ENCODE measurements around the gene OASL.
"Not testable (repeated sequence)": the region's sequence is repeated elsewhere in the genome, so short reads cannot be mapped to it uniquely, and the experiment has no call there.

OASL gene

DNA sequence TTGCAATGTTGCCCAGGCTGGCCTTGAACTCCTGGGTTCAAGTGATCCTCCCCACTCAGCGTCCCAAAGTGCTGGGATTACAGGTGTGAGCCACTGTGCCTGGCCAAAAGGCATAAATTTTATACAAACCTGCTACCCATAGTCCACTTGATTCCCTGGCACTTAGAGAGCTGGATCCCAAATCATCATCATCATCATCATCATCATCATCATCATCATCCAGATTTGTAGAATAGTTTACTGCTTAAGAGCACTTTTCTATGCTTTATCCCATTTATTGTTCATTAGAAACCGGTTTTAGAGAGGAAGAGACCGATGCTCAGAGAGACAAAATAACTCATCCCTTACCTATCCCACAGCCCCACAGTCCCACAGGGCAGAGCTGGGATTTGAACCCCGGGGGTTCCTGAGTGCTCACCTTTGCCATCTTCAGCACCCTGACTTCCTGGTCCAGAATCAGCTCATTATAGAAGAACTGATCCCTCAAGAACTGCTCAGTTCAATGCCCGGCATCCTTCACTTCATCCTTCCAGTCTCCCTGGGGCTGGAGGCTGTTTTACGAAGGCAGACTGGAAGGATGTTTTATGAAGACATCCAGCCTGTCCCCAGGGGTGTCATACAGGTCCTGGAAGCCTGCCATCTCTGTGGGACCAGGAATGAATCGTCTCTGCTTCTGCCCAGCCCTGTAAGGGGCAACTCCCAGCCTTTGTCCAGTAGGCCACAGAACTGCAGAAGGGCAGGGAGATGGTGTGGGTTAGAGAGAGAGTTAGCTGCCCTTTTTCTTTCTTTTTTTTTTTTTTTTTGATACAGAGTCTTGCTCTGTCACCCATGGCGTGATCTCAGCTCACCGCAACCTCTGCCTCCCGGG is 20.2 kb upstream of the OASL start:
- DNase-seq (ENCODE audit: low read depth) = no peak

DNA sequence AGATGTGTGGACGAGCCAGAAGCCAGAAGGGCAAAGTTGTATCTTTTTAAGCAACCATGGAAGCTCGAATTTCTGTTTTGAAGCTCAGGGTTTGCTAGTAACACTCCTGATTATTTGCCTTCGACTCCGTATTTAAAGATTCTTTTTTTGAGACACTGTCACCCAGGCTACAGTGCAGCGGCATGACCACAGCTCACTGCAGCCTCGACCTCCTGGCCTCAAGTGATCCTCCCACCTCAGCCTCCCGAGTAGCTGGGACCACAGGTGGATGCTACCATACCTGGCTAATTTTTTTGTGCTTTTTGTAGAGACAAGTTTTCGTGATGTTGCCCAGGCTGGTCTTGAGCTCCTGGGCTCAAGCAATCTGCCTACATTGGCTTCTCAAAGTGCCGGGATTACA is 18.7 kb upstream of the OASL start:
- DNase-seq (ENCODE audit: low read depth) = no peak

DNA sequence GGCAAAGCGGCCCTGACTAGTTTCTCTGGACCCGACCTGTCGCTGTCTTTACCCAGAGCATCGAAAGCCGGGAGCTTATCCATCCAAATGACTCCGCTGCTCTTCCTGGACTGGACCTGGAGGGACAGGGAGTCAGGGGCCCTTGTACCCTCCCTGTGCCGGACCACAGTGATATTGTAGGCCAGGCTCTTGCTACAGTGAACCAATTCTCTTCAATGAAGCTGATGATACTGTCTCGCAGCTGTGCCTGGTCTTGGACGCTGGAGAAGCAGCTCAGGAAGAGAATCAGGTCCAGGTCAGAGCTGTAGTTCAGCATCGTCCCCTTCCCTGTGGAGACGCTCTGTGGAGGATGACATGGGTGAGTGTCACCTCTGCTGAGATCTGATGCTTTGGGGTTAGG is 14.7 kb upstream of the OASL start:
- DNase-seq (ENCODE audit: low read depth) = no peak

DNA sequence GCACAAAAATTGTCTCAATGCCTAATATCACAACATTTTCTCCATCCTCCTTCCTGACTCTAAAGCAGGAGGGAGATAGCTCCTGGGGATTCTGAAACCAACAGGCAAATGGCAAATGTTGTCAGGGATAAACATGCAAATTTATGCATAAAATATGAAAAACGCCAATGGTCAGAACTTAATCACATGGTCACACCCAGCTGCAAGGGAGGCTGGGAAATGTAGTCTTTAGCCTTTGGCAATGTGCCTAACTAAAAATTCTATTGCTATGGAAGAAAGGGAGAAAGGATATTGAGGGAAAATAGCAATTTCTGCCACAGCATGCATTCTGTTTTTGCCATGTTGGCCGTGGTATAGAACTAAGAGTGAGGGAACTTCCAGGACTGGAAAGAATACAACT is 11.7 kb upstream of the OASL start:
- DNase-seq (ENCODE audit: low read depth) = no peak

DNA sequence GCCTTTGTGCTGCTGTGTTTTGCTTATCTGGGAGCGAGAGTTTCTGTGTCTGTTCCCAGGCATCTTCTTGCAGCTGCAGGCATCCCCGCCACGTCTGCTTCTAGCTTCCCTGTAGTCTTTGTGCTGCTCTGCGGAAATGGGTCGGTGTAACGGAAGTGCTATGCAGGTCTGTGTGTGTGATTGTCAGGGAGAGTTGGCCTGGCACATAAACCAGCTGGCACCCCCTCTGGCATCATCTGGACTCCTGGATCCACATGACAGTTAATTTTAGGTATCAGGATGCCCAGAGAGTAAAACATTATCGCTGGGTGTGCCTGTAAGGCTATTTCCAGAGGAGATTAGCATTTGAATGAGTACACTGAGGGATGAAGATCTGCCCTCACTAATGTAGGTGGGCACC is 9.4 kb upstream of the OASL start:
- DNase-seq (ENCODE audit: low read depth) = no peak

DNA sequence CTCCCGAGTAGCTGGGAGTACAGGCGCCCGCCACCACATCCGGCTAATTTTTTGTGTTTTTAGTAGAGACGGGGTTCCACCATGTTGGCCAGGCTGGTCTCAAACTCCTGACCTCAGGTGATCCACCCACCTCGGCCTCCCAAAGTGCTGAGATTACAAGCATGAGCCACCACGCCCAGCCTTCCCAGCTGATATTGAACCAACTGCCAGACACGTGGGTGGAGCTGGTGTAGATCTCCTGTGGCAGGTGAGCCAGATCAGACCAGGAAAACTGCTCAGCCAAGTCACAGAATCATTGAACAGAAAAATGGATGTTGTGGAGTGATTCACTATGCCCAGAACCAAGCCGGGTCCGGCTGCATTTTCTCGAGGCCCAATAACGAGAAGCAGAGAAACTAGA is 8.4 kb upstream of the OASL start:
- not testable (repeated sequence) for DNase-seq (ENCODE audit: low read depth)

DNA sequence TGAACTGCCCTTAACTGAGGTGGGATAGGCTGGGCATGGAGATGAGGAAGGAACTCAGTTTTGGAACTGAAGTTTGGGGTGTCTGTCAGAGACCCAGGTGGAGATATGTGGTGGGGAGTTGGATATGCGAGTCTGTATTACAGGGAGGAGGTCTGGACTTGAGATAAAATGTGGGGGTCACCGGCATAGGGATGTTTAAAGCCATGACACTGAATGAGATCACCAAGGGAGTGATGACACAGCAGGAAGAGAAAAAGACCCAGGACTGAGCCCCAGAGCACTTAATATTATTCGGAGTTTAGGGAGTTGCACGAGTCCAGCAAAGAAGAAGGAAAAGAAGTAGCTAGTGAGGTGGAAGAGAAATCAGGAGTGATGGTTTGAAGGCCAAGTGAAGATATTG is 4.0 kb upstream of the OASL start:
- DNase-seq (ENCODE audit: low read depth) = no peak

DNA sequence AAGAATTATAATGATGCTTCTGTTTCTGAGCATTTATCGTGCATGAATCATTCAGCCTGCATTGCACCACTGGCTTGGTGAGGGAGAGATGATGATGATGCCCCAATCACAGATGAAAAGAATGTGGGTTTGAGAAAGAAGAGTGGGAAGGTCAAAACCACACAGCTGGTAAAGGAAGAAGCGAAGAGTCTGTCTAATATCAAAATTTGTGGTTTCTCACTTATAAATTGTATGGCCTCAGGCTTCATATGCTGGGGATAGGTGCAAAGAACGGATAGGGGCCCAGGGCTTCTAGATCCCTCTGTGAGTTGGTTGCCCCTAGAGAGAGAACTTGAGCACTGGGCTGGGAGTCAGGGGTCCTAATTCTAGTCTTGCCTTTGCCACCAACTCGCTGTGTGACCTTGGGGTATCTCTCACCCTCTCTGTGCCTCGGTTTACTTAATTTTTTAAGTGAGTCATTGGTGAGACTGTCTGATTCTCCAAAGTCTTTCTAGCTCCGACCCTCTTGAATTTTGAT is 2.2 kb downstream of the OASL start:
- no peak for DNase-seq (ENCODE audit: low read depth)

DNA sequence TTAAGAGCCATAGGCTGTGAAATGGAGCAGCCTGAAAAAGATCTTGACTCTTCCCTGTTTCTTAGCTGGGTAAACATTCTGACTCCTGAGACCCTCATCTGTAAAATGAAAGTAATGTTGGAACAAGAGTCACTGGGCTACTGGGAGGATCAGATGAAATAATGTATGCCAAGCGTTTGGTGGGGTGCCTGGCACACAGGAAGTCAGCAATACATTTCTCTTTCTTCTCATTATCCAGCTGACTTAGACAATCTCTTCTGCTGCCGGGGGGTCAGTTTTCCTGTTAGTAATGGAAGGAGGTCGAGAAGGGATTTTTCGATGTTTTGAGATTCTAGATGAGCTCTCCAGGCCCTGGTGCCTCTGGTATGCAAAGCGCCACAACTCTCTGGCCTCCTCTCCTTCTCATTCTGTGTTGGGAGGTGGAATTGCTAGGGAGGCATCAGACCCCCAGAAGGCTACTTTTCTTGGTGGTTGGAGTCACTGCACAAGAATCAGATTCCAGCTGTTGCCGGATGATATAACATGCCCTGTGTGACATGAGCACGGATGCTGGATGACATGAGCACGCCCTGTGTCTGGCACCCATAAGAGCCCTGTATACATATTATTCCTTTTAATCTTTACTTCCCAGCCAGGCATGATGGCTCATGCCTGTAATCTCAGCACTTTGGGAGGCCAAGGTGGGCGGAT is 4.3 kb downstream of the OASL start:
- no peak for DNase-seq (ENCODE audit: low read depth)

DNA sequence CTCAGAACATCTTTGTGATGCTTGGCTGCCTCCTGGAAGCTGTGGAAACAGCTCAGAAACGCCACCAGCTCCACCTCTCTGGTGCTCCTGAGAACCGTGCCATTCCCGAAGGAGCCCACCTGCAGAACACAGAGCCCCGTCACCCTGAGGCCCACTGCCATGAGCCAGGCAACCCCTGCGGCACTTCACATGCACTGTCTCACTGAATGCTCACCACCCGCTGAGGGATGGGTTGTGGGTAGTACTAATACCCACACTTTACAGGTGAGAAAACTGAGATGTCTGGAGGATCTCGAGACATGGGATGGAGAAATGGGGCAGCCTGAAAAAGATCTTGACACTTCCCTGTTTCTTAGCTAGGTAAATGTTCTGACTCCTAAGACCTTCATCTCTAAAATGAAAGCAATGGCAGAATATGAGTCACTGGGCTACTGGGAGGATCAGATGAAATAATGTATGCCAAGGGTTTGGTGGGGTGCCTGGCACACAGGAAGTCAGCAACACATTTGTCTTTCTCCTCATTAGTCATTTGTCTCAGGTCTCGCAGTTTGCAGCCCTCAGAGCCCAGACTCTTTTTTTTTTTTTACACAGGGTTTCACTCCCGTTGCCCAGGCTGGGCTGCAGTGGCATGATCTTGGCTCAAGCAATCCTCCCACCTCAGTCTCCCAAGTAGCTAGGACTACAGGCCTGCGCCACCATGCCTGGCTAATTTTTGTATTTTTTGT is 5.3 kb downstream of the OASL start:
- DNase-seq (ENCODE audit: low read depth) = peak; percentile 40

DNA sequence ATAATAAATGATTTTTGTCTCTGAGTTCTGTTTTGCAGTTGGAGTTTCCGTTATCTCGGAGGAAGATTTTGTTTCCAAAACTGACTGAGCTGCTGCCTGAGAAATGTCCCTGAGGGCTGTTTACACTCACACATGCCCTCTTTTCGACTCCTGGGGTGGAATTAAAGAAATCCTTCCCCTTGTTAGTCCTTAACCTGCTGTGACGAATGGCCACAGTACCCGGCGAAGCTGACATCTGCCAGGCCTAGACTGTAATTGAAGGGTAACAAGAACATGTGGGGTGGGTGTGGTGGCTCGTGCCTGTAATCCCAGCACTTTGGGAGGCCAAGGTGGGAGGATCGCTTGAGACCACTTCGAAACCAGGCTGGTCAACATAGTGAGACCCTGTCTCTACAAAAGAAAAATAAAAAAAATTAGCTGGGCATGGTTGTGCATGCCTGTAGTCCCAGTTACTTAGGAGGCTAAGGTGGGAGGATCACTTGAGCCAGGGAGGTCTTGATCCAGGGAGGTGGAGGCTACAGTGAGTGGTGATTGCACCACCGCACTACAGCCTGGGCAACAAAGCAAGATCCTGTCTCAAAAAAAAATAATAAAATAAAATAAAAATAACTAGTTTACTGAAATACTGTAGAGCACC is 8.4 kb downstream of the OASL start:
- no peak for DNase-seq (ENCODE audit: low read depth)

DNA sequence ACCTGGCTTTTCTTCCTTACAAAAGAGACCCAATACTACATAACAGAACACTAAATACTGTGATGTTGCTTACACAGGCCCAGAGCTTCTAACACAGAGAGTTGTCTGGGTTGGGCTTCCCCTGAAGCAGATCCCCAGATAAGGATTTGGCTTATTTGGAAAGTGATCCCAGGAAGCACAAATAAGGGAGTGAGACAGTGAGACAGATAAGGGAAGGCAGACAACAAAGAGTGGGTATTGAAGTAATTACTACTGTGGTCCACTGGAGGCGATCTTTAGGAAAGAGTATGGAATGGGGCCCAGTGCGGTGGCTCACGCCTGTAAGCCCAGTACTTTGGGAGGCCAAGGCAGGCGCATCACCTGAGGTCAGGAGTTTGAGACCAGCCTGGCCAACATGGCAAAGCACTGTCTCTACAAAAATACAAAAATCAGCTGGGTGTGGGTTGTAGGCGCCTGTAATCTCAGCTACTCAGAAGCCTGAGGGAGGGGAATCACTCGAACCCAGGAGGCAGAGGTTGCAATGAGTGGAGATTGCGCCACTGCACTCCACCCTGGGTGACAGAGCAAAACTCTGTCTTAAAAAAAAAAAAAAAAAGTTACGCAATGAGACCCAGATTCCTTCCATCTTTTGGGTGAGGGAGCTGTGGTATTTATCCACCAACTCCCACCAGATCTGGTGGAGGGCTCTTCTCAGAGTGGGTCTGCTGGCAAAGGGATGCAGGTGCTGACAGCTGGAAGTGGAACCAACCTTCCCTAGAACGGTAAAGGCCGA is 12.6 kb downstream of the OASL start:
- no peak for DNase-seq (ENCODE audit: low read depth)

DNA sequence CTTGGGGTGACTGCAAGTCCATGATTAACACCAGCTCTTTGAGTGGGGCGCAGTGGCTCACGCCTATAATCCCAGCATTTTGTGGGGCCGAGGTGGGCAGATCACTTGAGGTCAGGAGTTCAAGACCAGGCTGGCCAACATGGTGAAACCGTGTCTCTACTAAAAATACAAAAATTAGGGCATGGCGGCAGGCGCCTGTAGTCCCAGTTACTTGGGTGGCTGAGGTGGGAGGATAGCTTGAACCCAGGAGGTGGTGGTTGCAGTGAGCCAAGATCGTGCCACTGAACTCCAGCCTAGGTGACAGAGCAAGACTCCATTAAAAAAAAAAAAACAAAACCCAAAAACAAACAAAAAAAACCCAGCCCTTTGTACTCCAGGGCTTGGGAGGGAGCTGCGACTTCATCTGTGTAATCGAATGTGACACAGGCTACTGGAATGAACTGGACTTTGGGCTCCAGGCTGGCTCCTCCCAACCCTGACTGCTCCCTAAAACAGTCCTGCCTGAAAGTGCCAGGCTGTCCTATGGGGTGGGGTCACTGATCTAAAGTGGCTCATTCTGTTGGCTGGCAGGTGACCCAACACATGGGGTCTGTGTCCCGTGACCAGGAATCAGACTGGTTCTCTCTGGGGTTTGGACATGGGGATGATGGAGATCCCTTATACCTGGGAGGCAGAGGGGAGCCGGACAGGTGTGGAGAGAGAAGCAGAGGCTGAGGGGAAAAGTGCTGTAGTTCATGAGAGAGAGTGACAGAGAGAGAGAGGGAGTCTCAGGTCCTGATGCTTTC is 13.4 kb downstream of the OASL start:
- no peak for DNase-seq (ENCODE audit: low read depth)

DNA sequence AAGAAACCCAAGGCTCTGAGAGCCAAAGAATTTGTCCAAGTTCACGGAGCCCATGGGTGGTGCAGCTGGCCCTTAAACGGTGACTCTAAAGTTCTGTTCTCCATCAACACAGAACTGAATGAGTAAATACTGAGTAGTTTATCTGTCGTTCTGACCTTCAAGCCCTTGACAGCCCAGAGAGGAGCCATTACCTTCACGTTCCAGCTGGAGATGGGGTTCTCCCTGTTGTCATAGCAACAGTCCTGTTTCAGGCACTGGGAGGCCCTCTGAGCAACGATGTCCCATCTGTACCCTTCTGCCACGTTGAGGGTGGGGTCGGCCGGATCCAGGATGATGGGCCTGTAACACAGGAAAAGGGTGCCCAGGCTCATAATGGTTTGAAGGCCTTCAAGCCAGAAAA is 15.2 kb downstream of the OASL start:
- no peak for DNase-seq (ENCODE audit: low read depth)

DNA sequence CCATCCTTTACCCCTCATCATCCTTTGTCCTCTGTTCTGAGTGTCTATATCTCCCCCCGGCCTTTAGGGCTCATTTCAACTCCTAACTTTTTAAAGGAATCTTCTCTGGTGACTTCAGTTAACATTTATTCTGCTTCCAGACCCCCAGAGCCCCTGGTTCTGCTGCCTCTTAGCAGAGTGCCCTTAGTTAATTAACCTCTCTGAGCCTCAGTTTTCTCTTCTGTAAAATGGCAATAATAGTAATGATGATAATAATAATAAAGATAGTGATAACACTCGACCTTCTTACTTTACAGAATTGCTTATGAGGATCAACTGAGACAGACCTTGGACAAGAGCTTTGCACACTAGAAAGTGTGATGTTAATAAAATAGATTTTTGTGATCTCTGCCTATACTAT is 16.3 kb downstream of the OASL start:
- no peak for DNase-seq (ENCODE audit: low read depth)

DNA sequence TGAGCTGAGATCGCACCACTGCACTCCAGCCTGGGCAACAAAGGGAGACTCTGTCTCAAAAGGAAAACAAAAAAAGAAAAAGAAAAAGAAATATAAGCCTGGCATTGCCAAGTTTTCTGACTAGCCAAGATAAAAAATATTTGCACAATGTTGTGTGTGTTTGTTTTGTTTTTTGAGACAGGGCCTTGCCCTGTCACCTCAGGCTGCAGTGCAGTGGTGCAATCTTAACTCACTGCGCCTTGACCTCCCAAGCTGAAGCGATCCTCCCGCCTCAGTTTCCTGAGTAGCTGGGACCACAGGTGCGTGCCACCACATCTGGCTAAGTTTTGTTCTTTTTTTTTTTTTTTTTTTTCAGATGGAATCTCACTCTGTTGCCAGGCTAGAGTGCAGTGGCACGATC is 17.3 kb downstream of the OASL start:
- no peak for DNase-seq (ENCODE audit: low read depth)

DNA sequence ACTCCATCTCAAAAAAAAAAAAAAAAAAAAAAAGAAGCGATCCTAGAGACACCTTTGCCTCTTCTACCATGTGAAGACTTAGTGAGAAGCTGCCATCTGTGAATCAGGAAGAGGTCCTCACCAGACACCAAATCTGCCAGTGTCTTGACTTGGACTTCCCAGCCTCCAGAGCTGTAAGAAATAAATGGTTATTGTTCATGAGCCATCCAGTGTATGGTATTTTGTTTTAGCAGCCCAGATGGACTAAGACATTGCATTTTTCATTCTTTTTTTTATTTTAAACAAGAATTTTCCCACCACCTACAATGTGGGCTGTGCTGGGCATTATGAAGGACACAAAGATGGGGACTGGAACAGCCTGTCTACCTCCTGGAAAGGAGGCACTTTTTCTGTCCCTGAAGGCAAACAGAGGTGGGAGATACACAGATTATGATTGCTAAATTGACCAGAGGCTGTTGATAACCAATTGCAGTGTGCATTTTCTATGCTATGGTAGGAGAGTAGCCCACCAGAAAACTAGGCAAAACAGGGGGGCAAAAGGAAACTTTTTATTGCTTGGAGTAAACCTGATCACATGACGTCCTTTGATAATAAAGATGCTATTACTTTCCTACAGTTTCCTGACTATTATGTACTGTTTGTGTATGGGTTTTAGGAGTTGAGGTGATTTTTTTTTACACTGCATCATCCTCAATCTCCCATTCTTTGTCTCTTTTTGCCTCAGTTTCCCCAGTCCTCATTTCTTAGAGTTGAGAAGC is 20.0 kb downstream of the OASL start:
- no peak for DNase-seq (ENCODE audit: low read depth)

DNA sequence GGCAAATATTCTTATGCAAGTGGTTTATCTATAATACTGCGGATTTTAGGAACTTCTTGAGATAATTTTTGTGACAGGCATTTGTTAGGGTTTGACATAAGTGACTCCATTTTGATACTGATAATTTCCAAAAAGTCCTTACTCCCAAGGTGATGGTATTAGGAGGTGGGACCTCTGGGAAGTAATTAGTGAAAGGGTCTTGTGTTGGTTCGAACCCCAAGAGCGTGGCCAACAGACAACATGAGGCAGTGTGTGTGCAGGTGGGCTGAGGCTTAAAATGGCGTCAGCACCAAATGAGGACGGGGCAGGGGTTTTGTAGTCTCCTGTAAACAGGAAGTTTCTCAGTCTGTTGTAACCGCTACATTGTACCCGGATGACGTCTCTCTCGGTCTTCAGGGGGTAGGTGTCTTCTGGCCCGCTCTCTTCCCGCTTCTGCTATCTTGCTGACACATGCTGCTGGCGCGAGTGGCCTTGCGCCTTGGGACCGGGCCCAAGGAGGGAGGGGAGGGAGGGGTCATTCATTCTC is 21.0 kb downstream of the OASL start:
- no peak for DNase-seq (ENCODE audit: low read depth)

Measured in T follicular helper cell (primary cell).